BLaER1 treated with 17β-estradiol and CSF1 and Interleukin-3, amounts not matched to agents 10 nM and 100 nM (cell line): Measurements from ENCODE around the gene WNT5A.

Experiments
- H3K27ac ChIP-seq, 11 experiments: shearing (Covaris generic); formaldehyde crosslinking; 2 replicates each; pipeline ENCODE4 v1.8.1; 2022
- H3K27me3 ChIP-seq, 11 experiments: shearing (Covaris generic); formaldehyde crosslinking; 2 replicates each; pipeline ENCODE4 v1.8.1; 2022
- H3K36me3 ChIP-seq, 11 experiments: shearing (Covaris generic); formaldehyde crosslinking; 2 replicates each; pipeline ENCODE4 v1.8.1; 2022
- H3K4me1 ChIP-seq, 10 experiments: shearing (Covaris generic); formaldehyde crosslinking; 2 replicates each; pipeline ENCODE4 v1.8.1; 2022
- H3K4me2 ChIP-seq, 11 experiments: shearing (Covaris generic); formaldehyde crosslinking; 2 replicates each; pipeline ENCODE4 v1.8.1; 2022
- H3K4me3 ChIP-seq, 10 experiments: shearing (Covaris generic); formaldehyde crosslinking; 2 replicates each; pipeline ENCODE4 v1.8.1; 2022
- H3K9ac ChIP-seq, 11 experiments: shearing (Covaris generic); formaldehyde crosslinking; 2 replicates each; pipeline ENCODE4 v1.8.1; 2022
- H3K9me3 ChIP-seq, 11 experiments: shearing (Covaris generic); formaldehyde crosslinking; replicated peaks in 1 of 11; 2 replicates each; pipeline ENCODE4 v1.8.1; 2022
- H4K20me1 ChIP-seq, 11 experiments: shearing (Covaris generic); formaldehyde crosslinking; 2 replicates each; pipeline ENCODE4 v1.8.1; 2022
- Cebpa-rat ChIP-seq, 11 experiments: shearing (Covaris generic); IDR thresholded peaks; 2 replicates each; pipeline ENCODE4 v1.8.1; 2022

The WNT5A gene

DNA sequence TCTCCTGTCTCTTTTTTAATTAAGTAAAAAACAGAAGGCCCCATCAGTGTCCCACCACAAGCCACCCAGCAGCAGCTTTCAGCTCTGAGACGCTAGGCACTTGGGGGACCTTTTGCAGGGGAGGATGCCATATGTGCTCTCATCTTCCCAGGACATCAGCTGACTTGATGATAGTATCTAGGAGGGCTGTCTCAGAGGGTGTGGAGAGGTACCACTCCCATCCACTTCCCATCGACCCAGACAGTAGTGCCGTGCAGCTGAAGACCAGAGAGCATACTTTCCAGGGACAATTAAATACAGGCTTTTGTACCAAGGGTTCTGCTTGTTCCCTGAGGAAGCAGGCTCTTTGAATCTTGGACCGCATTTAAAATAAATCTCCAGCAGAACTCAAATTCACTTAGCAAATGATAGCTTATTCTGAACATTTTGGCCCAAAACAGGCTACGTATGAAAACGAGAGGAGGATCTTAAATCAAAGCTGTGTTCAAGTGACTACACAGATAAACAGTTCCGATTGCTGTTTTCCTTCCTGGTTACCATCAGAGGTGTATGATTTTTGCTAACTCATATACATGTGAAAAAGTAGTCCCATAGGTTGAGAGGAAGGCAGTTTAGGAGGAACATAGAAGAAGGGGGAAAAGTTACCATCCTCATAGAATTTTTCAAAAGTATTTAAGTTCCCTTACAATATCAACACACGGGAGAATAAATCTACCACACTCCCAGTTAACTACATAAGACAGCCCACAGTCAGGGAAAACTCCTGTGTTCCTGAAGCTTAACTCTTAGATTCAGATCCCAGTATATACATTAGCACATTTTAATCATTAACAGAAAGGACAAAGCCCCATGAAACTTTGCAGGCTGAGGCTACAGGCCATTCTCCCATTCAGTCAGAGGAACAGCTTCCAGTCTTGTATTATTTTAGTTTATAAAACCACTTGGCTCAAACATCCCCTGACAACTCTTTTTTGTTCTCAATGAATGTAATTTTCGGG lies 9.5 kb downstream of the WNT5A start:
- H3K27ac ChIP-seq: no peak overlapping the region
- no peak for TF ChIP-seq Cebpa-rat (IDR thresholded peaks at IDR 0.05)
- H3K4me3 ChIP-seq: no peak overlapping the region
- no peak overlapping the region for H3K4me2 ChIP-seq
- H3K4me1 ChIP-seq: no peaks in the 10 kb centered on the region
- no peak overlapping the region for H3K9ac ChIP-seq
- H4K20me1 ChIP-seq: peaks cover 0 to 6% (median 0%) of the 10 kb centered on the region in 11 experiments; a peak in 2 of 22 replicates
- peaks cover 27 to 39% (median 34%) of the 10 kb centered on the region in 11 experiments for H3K27me3 ChIP-seq
- peaks cover 7 to 12% (median 10%) of the 10 kb centered on the region in 11 experiments; a peak in 16 of 22 replicates for H3K9me3 ChIP-seq
- no peaks in the 10 kb centered on the region for H3K36me3 ChIP-seq

- Histone ChIP-seq H3K36me3 (no peaks in the 10 kb centered on the region), H3K4me2 (no peak overlapping the region), H3K27ac (no peak overlapping the region), H3K9me3 (peaks cover 0 to 2% (median 1%) of the 10 kb centered on the region in 11 experiments; a peak in 11 of 22 replicates), H4K20me1 (no peaks in the 10 kb centered on the region; a peak in 1 of 22 replicates), H3K4me1 (no peaks in the 10 kb centered on the region), H3K4me3 (no peak overlapping the region), H3K27me3 (peaks cover 17 to 28% (median 24%) of the 10 kb centered on the region in 11 experiments), H3K9ac (no peak overlapping the region)
- no peak for TF ChIP-seq Cebpa-rat (IDR thresholded peaks at IDR 0.05)
Measured at GRCh38 chr3:55476515-55476914, 10.6 kb downstream of the WNT5A start.

DNA sequence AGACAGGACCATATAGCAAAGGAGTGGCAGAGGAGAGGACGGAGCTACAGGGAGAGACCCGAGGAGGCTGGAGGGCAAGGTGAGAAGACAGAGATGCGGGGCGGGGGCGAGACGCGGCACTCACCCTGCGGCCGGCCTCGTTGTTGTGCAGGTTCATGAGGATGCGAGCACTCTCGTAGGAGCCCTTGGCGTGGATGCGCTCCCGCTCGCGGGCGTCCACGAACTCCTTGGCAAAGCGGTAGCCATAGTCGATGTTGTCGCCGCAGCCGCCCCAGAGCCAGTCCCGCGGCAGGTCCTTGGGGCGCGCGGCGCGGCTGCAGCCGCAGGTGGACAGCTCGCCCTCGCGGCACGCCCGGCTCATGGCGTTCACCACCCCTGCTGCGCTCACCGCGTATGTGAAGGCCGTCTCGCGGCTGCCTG lies 12.9 kb downstream of the WNT5A start:
- Histone ChIP-seq H3K9me3 (no peaks in the 10 kb centered on the region), H3K9ac (no peak overlapping the region), H3K4me3 (no peak overlapping the region), H3K36me3 (no peaks in the 10 kb centered on the region), H3K27ac (no peak overlapping the region), H3K27me3 (peaks cover 0 to 5% (median under 1%) of the 10 kb centered on the region in 11 experiments; a peak in 8 of 22 replicates), H3K4me2 (no peak overlapping the region), H4K20me1 (no peaks in the 10 kb centered on the region), H3K4me1 (no peaks in the 10 kb centered on the region)
- no peak for TF ChIP-seq Cebpa-rat (IDR thresholded peaks at IDR 0.05)

GRCh38 chr3:55473788-55474187 lies 13.3 kb downstream of the WNT5A start:
- H3K4me1 ChIP-seq: no peaks in the 10 kb centered on the region
- no peak overlapping the region for H3K9ac ChIP-seq
- TF ChIP-seq Cebpa-rat (IDR thresholded peaks at IDR 0.05): no peak
- H3K27ac ChIP-seq: no peak overlapping the region
- peaks cover 0 to under 1% (median 0%) of the 10 kb centered on the region in 11 experiments; a peak in 1 of 22 replicates for H3K27me3 ChIP-seq
- no peaks in the 10 kb centered on the region for H3K9me3 ChIP-seq
- no peaks in the 10 kb centered on the region for H3K36me3 ChIP-seq
- H3K4me3 ChIP-seq: no peak overlapping the region
- no peak overlapping the region for H3K4me2 ChIP-seq
- H4K20me1 ChIP-seq: no peaks in the 10 kb centered on the region

- Histone ChIP-seq H4K20me1 (no peaks in the 10 kb centered on the region), H3K4me2 (no peak overlapping the region), H3K4me3 (no peak overlapping the region), H3K4me1 (no peaks in the 10 kb centered on the region), H3K9ac (no peak overlapping the region), H3K27me3 (no peaks in the 10 kb centered on the region), H3K9me3 (no peaks in the 10 kb centered on the region), H3K27ac (no peak overlapping the region), H3K36me3 (no peaks in the 10 kb centered on the region)
- no peak for TF ChIP-seq Cebpa-rat (IDR thresholded peaks at IDR 0.05)
Measured at GRCh38 chr3:55471522-55472280, 15.4 kb downstream of the WNT5A start.

- no peak overlapping the region for H3K9ac ChIP-seq
- no peaks in the 10 kb centered on the region for H3K9me3 ChIP-seq
- no peak overlapping the region for H3K27ac ChIP-seq
- H3K4me1 ChIP-seq: no peaks in the 10 kb centered on the region
- H3K36me3 ChIP-seq: no peaks in the 10 kb centered on the region
- H4K20me1 ChIP-seq: no peaks in the 10 kb centered on the region
- H3K27me3 ChIP-seq: no peaks in the 10 kb centered on the region
- H3K4me3 ChIP-seq: no peak overlapping the region
- no peak overlapping the region for H3K4me2 ChIP-seq
- no peak for TF ChIP-seq Cebpa-rat (IDR thresholded peaks at IDR 0.05)
Measured at GRCh38 chr3:55471084-55471483, 16.0 kb downstream of the WNT5A start.

GRCh38 chr3:55469957-55470526 lies 17.1 kb downstream of the WNT5A start:
- H3K4me1 ChIP-seq: no peaks in the 10 kb centered on the region
- H3K4me3 ChIP-seq: no peak overlapping the region
- H3K4me2 ChIP-seq: no peak overlapping the region
- H3K36me3 ChIP-seq: no peaks in the 10 kb centered on the region
- H3K9me3 ChIP-seq: no peaks in the 10 kb centered on the region
- no peaks in the 10 kb centered on the region for H3K27me3 ChIP-seq
- H3K9ac ChIP-seq: no peak overlapping the region
- H4K20me1 ChIP-seq: no peaks in the 10 kb centered on the region
- no peak overlapping the region for H3K27ac ChIP-seq
- TF ChIP-seq Cebpa-rat (IDR thresholded peaks at IDR 0.05): no peak

DNA sequence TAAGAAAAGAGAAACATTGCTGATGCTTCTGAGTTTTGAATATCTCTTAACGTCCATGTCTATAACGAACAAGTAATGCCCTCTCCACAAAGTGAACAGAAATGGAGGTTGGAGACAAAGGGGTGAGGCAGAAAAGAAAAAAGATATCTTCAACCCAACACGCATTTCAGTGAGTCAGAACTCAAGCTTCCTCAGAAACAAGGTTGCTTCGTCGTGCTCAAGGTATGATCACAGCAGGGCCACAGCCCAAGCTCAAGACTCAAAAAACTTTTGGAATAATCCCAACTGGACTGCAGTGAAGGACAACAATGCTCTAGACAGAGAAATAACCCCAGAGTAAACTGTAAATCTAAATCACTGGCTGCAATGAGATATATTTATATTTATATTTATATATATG lies 18.9 kb downstream of the WNT5A start:
- Histone ChIP-seq H3K4me1 (no peaks in the 10 kb centered on the region), H3K4me2 (no peak overlapping the region), H3K9me3 (no peaks in the 10 kb centered on the region), H3K9ac (no peak overlapping the region), H3K27me3 (no peaks in the 10 kb centered on the region), H4K20me1 (no peaks in the 10 kb centered on the region), H3K36me3 (no peaks in the 10 kb centered on the region), H3K4me3 (no peak overlapping the region), H3K27ac (no peak overlapping the region)
- no peak for TF ChIP-seq Cebpa-rat (IDR thresholded peaks at IDR 0.05)

DNA sequence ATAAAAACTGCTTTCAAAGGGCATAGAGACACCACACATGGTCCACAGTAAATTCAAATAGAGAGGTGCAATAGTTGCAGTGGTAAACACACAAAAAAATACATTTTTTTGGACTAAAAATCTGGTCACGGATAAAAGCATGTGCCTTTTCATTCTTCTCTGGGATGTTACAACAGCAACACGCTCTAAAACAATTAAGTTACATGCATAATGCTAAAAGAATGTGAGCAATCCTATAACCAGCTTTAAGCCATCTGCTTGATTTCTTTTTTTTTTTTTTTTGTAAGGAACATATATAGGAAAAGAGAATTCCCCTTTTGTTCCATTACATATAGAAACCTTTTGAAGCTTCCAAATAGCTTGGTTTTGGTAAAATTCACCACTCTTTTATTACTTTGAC lies 20.0 kb downstream of the WNT5A start:
- H3K36me3 ChIP-seq: no peaks in the 10 kb centered on the region
- no peak overlapping the region for H3K27ac ChIP-seq
- no peak overlapping the region for H3K4me2 ChIP-seq
- no peak overlapping the region for H3K9ac ChIP-seq
- no peaks in the 10 kb centered on the region for H3K4me1 ChIP-seq
- no peak for TF ChIP-seq Cebpa-rat (IDR thresholded peaks at IDR 0.05)
- no peaks in the 10 kb centered on the region for H3K9me3 ChIP-seq
- H3K27me3 ChIP-seq: no peaks in the 10 kb centered on the region
- H3K4me3 ChIP-seq: no peak overlapping the region
- no peaks in the 10 kb centered on the region for H4K20me1 ChIP-seq
